Stimulated activated CD8-positive, alpha-beta memory T cell treated with anti-CD3 and anti-CD28 coated beads, Interleukin-12 subunit alpha, Interleukin-12 subunit beta, amount 100 ng/mL, for 24 hours (primary cell): ENCODE measurements around the gene SURF4.
"Not testable (repeated sequence)": the region's sequence is repeated elsewhere in the genome, so short reads cannot be mapped to it uniquely, and the experiment has no call there.

Experiments used
- DNase-seq: peaks from one replicate; pipeline ENCODE4 v3.0.0-alpha.2; 2020; ENCODE audit errors: extremely low read depth

Gene SURF4

GRCh38 chr9:133397370-133397769 is 21.5 kb upstream of the SURF4 start:
- DNase-seq, result no peak

DNA sequence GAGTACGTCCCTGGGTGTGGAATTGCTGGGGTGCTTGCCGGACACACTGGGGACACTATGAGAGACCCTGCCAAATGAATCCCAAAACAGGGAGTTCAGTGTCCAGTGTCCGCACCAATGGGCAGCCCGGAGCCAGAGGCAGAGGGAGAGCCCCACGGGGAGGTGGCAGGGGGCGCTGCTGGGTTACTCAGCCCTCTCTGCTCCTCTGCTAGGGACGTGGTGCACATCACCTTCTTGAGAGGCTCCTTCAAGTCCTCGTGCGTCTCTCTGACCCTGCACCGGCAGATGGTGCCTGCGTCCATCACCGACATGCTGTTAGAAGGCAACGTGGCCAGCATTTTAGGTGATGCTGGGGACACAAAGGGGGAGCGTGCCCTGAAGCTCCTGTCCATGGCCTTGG is 21.1 kb upstream of the SURF4 start:
- DNase-seq, result no peak

DNA sequence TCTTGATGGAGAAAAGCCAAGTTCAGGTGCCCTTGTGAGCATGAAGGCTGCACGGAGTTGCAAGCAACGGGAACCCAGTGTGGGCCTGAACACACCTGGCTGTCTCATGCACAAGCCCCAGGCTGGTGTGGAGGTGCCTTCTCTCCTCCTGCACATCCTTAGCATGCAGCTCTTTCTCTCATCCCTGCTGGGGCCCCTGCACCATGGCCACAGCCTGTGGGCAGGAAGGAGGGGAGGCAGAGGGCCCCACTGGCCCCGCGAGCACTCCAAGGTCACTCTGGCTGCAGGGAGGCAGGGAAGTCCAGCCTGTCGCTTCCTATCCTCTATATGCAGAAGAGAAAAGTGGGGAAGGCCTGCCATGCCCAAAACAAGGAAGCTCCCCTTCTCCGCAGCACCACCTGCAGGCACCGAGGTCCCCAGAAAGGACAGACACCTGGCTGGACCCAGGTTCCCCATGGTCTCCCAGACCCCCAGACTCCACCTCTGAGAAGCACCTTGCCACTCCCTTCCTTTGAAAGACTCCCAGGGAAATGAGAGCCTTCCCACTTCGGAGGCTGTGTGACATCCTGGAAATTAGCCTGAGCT is 18.9 kb upstream of the SURF4 start:
- DNase-seq, result no peak

DNA sequence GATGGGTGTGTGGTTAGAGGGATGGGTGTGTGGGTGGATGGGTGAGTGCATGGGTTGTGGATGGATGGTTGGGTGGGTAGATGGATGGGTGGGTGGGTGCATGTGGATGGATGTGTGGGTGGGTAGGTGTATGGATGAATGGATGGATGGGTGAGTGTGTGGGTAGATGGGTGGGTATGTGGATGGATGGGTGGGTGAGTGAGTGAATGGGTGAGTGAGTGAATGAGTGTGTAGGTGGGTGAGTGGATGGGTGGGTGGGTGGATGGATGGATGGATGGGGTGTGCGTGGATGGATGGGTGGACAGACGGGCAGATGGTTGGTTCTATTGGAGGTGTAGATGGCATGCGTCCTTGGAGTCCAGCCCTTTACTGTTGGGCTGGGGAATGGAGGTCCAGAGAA is 17.5 kb upstream of the SURF4 start:
- DNase-seq, result no peak

DNA sequence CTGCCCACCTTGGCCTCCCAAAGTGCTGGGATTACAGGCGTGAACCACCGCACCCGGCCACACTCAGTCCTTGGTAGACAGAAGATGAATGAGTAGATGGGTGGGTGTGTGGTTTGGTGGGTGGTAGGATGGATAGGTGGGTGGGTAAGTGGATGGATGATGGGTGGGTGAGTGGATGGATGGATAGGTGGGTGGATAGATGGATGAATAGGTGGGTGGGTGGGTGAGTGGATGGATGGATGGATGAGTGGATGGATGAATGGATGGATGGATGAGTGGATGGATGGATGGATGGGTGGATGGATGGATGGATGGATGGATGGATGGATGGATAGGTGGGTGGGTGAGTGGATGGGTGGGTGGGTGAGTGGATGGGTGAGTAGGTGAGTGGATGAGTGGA is 16.4 kb upstream of the SURF4 start:
- not testable (repeated sequence) for DNase-seq

- not testable (repeated sequence) for DNase-seq
Measured at GRCh38 chr9:133391449-133391848, 15.6 kb upstream of the SURF4 start.

GRCh38 chr9:133390713-133391112 is 14.9 kb upstream of the SURF4 start:
- DNase-seq, result no peak

GRCh38 chr9:133389562-133389961 is 13.7 kb upstream of the SURF4 start:
- DNase-seq, result no peak

- no peak for DNase-seq
Measured at GRCh38 chr9:133389025-133389557, 13.2 kb upstream of the SURF4 start.

GRCh38 chr9:133387680-133388079 is 11.8 kb upstream of the SURF4 start:
- DNase-seq, result no peak

DNA sequence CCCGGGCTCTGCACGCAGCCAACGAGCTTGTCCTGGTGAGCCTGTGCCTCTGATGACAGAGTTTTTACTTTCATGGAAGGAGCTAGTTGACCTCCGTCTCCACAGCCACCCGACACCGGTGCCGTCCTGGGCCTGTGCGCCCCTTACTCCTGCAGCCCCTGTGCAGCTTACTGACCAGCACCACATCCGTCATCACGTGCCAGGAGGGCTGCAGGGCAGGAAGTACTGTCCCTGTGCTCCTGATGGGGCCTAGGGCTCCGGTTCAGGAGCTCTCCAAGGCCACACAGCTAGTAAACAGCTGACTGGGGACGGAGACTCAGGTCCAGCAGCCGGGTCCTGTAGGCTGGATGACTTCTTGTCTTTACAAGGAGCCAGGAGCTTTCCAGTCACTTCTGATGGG is 10.5 kb upstream of the SURF4 start:
- no peak for DNase-seq

- no peak for DNase-seq
Measured at GRCh38 chr9:133385452-133385851, 9.6 kb upstream of the SURF4 start.

DNA sequence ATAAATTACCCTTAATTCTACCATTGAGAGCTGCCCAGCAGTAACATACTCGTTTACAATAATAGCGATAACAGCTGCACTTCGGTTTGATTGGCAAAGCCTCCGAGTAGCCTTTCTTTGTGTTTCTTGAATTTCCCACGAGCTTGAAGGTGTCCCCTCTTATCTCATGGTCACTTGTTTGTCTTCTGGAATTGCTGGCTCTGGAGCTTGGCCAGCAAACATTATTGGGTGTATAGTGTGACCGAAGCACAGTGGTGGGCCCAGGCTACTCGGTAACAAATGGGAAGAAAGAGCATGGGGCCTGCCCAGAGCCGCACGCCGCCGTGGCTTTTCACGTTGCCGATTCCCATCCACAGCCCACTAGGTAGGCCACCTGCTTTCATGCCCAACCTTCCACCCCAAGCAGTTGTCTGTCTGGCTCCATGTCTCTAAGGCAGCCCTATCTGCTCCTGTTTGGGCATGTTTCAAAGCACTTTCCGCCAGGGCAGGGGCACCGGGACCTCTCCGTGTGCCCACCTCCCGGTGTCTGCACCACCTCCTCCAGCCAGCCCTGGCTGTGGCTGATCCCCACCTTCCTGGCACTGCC is 9.0 kb upstream of the SURF4 start:
- DNase-seq, result no peak

DNA sequence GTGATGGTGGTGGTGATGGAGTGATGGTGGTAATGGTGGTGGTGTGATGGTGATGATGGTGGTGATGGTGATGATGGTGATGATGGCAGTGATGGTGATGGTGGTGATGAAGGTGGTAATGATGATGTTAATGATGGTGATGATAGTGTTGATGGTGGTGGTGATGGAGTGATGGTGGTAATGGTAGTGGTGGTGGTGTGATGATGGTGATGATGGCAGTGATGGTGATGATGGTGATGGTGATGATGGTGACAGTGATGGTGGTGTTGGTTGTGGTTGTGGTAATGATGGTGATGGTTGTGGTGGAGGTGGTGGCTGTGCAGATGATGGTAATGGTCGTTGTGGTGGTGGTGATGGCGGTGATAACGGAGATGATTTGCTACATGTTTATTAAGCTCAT is 7.6 kb upstream of the SURF4 start:
- DNase-seq, result no peak

DNA sequence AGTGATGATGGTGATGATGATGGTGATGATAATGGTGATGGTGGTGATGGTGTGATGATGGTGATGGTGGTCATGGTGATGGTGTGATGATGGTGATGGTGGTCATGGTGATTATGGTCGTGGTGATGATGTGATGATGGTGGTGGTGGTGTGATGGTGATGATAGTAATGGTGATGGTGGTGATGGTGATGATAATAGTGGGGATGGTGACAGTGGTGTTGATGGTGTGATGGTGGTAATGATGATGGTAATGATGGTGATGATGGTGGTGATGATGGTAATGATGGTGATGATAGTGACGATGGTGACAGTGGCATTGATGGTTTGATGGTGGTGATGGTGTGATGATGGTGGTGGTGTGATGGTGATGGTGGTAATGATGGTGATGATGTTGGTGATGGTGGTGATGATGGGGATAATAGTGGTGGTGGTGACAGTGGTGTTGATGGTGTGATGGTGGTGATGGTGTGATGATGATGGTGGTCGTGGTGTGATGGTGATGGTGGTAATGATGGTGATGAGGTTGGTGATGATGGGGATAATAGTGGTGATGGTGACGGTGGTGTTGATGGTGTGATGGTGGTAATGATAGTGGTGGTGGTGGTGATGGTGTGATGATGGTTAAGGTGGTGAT is 6.8 kb upstream of the SURF4 start:
- no peak for DNase-seq

GRCh38 chr9:133380734-133381133 is 4.9 kb upstream of the SURF4 start:
- DNase-seq, result no peak

DNA sequence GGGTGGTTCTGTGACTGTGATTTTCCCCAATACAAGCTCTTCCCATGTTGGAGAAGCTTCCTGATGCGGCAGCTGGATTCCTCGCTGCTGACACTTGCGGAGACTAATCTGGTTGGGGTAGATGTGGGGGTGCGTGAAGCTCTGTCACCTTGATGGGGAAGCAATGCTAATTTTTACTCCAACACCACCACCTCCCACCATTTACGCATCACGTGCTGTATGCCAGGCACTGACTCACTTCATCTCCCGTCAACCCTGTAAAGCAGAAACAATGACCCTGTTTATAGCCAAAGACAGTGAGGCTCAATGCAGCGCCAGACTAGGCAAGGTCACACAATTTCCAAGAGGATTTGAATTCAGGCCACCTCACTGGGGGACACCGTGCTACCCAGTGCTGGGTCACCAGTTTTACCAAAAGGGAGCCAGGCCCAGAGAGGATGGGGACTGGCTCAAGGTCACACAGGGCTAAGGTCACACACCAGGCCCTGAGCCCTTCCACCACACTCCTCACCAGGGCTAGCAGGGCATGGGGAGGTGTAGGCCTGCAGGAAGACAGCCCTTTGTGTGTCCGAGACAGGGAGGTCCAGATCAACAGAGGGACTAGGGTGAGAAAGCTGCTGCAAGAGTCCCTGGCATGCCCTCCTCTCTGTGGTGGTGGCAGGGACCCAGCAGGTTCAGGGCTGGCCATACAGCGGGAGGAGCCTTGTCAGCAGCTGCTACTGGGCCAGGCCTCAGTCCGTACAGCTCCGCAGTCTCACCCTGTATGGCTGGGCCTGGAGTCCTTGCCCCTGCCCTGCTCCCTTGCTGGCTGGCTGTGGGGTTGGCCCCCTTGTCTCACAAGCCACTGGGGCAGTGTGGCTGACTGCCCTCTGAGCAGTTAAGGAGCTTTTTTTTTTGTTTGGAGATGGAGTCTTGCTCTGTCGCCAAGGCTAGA is 3.6 kb upstream of the SURF4 start:
- no peak for DNase-seq

DNA sequence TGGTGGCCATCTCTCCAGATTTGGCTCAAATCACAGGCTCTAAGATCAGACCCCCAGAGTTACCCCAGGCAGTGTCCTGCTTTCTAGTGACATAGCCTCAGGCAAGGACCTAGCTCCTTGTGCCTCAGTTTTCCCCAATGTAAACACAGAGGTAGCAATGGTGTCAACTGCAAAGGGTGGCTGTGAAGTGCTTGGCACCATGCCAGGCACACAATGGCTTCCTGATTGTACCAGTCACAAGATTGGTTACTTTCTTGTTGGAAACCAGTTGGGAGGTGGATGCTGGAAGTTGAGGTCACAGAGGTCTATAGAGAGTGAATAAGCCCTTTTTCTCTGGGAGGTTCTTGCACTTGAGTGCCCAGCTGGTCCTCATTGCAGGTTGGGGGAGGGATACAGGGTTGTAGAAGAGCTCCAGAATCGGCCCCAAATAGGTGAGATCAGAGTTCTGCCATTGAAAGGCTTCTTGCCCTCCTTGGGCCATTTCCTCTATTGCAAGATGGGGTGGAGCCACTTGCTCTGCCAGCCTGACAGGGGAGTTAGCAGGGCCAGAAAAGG is 2.6 kb upstream of the SURF4 start:
- no peak for DNase-seq

DNA sequence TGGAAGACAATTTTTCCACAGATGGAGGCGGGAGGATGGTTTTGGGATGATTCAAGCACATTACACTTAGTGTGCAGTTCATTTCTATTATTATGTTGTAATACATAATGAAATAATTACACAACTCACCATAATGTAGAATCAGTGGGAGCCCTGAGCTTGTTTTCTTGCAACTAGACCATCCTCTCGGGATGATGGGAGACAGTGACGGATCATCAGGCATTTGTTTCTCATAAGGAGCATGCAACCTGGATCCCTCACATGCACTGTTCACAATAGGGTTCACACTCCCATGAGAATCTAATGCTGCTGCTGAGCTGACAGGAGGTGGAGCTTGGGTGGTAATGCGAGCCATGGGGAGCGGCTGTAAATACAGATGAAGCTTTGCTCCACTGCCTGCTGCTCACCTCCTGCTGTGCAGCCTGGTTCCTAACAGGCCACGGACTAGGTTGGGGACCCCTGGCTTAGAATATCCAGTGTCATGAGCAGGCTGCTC is 1.9 kb upstream of the SURF4 start:
- DNase-seq, result no peak

DNA sequence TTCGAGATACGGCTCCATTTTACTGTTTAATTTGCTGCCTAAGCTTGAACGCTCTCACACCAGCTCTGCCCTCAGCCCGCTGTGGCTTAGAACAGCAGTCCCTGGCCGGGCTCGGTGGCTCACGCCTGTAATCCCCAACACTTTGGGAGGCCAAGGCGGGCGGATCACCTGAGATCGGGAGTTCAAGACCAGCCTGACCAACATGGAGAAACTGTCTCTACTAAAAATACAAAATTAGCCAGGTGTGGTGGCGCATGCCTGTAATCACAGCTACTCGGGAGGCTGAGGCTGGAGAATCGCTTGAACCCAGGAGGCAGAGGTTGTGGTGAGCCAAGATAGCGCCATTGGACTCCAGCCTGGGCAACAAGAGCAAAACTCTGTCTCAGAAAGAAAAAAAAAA is 1.4 kb upstream of the SURF4 start:
- DNase-seq, result not testable (repeated sequence)

DNA sequence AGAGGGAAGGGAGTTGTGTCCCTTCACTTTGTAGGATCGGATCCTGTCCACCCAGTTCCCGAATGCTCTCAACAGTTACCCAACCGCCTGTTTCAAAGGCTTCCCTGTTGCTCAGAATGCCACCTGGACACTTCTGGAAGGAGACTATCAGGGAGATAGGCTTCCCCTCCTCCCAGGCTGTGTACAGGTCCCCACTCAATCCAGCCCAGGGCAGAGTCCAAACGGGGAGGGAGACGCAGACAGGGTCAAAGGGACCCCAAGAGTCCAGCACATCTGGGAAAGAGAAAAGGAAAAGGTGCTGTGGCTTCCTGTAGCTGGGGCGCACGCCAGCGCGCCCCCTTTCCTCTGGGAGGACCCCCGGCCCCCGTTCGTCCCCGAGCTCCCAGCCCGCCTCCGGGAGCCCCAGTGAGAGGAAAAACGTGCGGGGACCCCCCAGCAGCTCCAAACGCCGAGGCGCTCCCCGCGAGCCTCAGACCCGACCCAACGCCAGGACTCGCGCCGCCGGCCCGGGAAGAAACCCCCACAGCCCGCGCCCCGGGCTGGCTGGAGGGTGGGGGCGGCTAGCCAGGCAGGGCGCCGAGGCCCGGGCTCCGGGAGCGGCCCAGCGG is 640 bp downstream of the SURF4 start:
- DNase-seq, result no peak
